K562 (cell line): ENCODE measurements around the gene SYS1.

Source experiments
- ATF1 ChIP-seq, 2 experiments: fragments of 450-650 bp in 1 of 2; IDR thresholded peaks; 2 replicates each; pipeline ENCODE4 v1.6.1; 2016; ENCODE audit warnings: missing compliant biosample characterization in 1 of 2, missing genetic modification characterization in 1 of 2
- CTCF ChIP-seq, 3 experiments: IDR thresholded peaks in 2 of 3; conservative IDR thresholded peaks in 1 of 3; 2 replicates each; pipeline ENCODE4 v1.5.1; 2011 to 2012; ENCODE audit warnings: low read length in 3 of 3, mild to moderate bottlenecking in 3 of 3, control low read depth in 2 of 3, improper control_type of control experiment in 1 of 3, inconsistent platforms in 1 of 3, low read depth in 1 of 3, mixed read lengths in 1 of 3, moderate library complexity in 1 of 3; ENCODE audit not compliant: insufficient read depth in 2 of 3
- GMEB1 ChIP-seq: fragments of 250-450 bp; sonication (Bioruptor Pico); IDR thresholded peaks from 2 replicates; pipeline ENCODE4 v1.4.0; 2020; ENCODE audit warnings: mild to moderate bottlenecking
- JUN ChIP-seq, 2 experiments: sonication (generic) in 1 of 2; formaldehyde crosslinking in 1 of 2; IDR thresholded peaks; 2 replicates each; pipeline versions ENCODE4 v1.6.1 to v1.8.0; 2012 to 2022; ENCODE audit warnings: borderline replicate concordance in 2 of 2, mild to moderate bottlenecking in 2 of 2, improper control_type of control experiment in 1 of 2, low read depth in 1 of 2, low read length in 1 of 2, missing genetic modification reagents in 1 of 2
- NBN ChIP-seq: fragments of 450-650 bp; IDR thresholded peaks from 2 replicates; pipeline ENCODE4 v1.6.1; 2016; ENCODE audit warnings: low read depth, mild to moderate bottlenecking
- NFE2 ChIP-seq: IDR thresholded peaks from 2 replicates; pipeline ENCODE4 v1.6.1; 2014; ENCODE audit warnings: antibody characterized with exemption, low read depth
- ZNF274 ChIP-seq: IDR thresholded peaks from 2 replicates; pipeline ENCODE4 v1.6.1; 2011; ENCODE audit warnings: low read depth, mild to moderate bottlenecking, low read length, moderate library complexity, borderline replicate concordance
- ZZZ3 ChIP-seq: fragments of 450-650 bp; IDR thresholded peaks from 2 replicates; pipeline ENCODE4 v1.6.1; 2016; ENCODE audit warnings: antibody characterized with exemption, mild to moderate bottlenecking, moderate library complexity
- TF ChIP-seq, protein P1 (sequence below), 2 experiments: IDR thresholded peaks; 2 replicates each; pipeline ENCODE4 v1.6.1; 2011; ENCODE audit warnings: borderline replicate concordance in 1 of 2, control low read depth in 1 of 2, low read depth in 1 of 2, low read length in 1 of 2, mild to moderate bottlenecking in 1 of 2, mixed read lengths in 1 of 2, moderate library complexity in 1 of 2; ENCODE audit not compliant: insufficient read depth in 1 of 2, insufficient read length in 1 of 2, poor library complexity in 1 of 2, severe bottlenecking in 1 of 2; ENCODE audit errors: extremely low read depth in 1 of 2

DNA sequence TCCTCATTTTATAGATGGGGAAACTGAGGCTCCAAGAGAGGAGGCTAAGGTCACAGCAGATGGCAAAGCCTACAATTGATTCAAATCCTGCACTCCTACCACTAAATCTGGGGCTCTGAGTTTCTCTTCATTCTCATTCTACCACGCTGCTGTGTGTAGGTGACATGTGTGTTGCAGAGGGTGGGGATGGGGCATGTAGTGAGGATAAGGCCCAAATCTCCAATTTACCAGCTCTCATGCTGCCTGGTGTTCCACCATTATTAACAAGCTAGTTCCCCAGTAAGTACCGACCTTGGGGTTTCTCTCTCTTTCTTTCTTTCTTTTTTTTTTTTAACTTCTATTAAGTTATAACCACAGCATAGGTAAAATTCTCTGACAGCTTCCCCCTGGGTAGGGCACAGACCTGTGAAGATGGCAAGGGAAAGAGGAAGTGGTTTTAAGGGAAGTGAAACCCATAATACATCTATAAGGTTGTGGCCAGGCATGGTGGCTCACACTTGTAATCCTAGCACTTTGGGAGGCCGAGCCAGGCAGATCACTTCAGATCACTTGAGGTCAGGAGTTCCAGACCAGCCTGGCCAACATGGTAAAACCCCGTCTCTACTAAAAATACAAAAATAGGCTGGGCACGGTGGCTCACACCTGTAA is 41.9 kb upstream of the SYS1 start:
- TF ChIP-seq JUN (IDR thresholded peaks at IDR 0.05; ENCODE audit: borderline replicate concordance, low read depth, low read length) (no peak), JUN (CRISPR knock-in tag; IDR thresholded peaks at IDR 0.05; ENCODE audit: borderline replicate concordance) (no peak), NFE2 (no peak), ATF1 (CRISPR knock-in tag; IDR thresholded peaks at IDR 0.05) (no peak), ATF1 (tag; IDR thresholded peaks at IDR 0.05) (no peak), ZNF274 (no peak), ZZZ3 (no peak), CTCF (IDR thresholded peaks at IDR 0.05 in 2 of 3, conservative IDR thresholded peaks at IDR 0.05 in 1 of 3; ENCODE audit: insufficient read depth in 2 of 3, low read depth in 1 of 3, low read length in 3 of 3) (no peak), NBN (no peak), GMEB1 (CRISPR knock-in tag) (no peak)
- TF ChIP-seq, protein P1, sequence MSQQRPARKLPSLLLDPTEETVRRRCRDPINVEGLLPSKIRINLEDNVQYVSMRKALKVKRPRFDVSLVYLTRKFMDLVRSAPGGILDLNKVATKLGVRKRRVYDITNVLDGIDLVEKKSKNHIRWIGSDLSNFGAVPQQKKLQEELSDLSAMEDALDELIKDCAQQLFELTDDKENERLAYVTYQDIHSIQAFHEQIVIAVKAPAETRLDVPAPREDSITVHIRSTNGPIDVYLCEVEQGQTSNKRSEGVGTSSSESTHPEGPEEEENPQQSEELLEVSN (IDR thresholded peaks at IDR 0.05; ENCODE audit: borderline replicate concordance in 1 of 2, extremely low read depth in 1 of 2, insufficient read depth in 1 of 2, insufficient read length in 1 of 2, low read depth in 1 of 2, low read length in 1 of 2, poor library complexity in 1 of 2, severe bottlenecking in 1 of 2): no peak
